Measurements from ENCODE around the gene CDC20. TPM values are rescaled to one million over a fixed set of nuclear protein-coding genes. Genes with fewer than 3 reads are reported as not detected.
"Not testable (repeated sequence)": the region's sequence is repeated elsewhere in the genome, so short reads cannot be mapped to it uniquely, and the experiment has no call there.

Gene CDC20
- total RNA-seq, 1 donor from 2014 or later: 164 TPM

DNA sequence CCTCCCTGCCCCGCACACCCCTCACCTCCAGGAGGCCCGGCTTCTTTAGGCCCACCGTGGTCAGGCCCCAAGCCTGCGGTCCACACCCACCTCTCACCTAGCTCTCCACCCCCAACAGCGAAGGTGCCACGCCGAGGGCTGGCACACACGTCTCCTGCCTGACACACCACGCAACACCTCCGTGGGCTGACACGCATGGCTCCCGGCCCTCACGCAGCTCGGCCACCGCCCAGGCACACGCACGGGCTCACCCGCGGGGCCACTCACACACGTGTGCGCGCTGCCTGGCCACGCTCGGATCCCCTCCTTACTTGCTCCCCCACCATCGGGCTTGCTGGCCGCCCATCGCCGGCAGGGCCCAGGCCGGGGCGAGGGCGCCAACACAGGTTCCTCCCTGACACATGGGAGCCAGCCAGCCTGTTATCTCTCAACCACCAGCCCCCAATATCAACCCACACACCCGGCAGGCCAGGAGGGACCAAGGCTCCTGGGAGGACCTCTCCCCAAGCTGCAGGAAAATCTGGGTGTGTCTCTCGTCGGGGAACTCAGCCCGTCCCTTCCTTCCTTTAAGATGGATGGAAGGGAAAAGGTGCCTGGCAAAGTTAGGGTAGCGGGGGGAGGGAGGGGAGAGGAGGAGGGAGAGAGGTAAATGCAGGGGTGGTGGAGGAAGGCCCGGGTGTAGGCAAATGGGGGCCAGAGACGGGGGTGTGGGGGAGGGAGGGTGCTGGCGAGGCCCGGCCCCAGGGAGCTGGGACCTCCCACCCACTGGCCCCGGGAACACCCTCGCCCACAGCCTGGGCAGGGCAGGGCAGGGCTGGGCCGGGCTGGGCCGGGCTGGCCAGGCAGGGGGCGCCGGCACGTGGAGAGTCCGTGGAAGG is 8.5 kb downstream of the CDC20 start:
- Histone ChIP-seq H3K36me3 (peaks cover 2% of the 10 kb centered on the region), H3K27me3 (no peaks in the 10 kb centered on the region), H4K20me1 (ENCODE audit: low read depth) (peaks cover 13% of the 10 kb centered on the region), H3K4me1 (peaks cover 22% of the 10 kb centered on the region), H3K4me2 (peak overlapping the region; percentile 96), H3K79me2 (ENCODE audit: low read depth) (peaks cover 5% of the 10 kb centered on the region), H3K4me3 (peak overlapping the region; percentile 74), H3K9me3 (ENCODE audit: low read depth) (no peaks in the 10 kb centered on the region), H3K9ac (peak overlapping the region; percentile 70), H3K27ac (no peak overlapping the region), H2AFZ (replicated peaks) (peak overlapping the region; percentile 51), H3F3A (ENCODE audit: low read depth) (peaks cover 28% of the 10 kb centered on the region)
- no peak for TF ChIP-seq EZH2 (IDR thresholded peaks at IDR 0.05)
- no peak for TF ChIP-seq EZH2phosphoT487 (IDR thresholded peaks at IDR 0.05)
- TF ChIP-seq, protein P1, sequence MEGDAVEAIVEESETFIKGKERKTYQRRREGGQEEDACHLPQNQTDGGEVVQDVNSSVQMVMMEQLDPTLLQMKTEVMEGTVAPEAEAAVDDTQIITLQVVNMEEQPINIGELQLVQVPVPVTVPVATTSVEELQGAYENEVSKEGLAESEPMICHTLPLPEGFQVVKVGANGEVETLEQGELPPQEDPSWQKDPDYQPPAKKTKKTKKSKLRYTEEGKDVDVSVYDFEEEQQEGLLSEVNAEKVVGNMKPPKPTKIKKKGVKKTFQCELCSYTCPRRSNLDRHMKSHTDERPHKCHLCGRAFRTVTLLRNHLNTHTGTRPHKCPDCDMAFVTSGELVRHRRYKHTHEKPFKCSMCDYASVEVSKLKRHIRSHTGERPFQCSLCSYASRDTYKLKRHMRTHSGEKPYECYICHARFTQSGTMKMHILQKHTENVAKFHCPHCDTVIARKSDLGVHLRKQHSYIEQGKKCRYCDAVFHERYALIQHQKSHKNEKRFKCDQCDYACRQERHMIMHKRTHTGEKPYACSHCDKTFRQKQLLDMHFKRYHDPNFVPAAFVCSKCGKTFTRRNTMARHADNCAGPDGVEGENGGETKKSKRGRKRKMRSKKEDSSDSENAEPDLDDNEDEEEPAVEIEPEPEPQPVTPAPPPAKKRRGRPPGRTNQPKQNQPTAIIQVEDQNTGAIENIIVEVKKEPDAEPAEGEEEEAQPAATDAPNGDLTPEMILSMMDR (IDR thresholded peaks at IDR 0.05): no peak
- H3K4me3 Mint-ChIP-seq: peak overlapping the region; percentile 81
- peaks cover 22% of the 10 kb centered on the region for H3K36me3 Mint-ChIP-seq
- H3K9me3 Mint-ChIP-seq: no peaks in the 10 kb centered on the region
- H3K27ac Mint-ChIP-seq: no peak overlapping the region
- peak; percentile 45 for DNase-seq (ENCODE audit: low spot score)
- H3K4me1 Mint-ChIP-seq: peaks cover 19% of the 10 kb centered on the region
- peaks cover 4% of the 10 kb centered on the region for H3K27me3 Mint-ChIP-seq (ENCODE audit: insufficient read depth, low read depth)

DNA sequence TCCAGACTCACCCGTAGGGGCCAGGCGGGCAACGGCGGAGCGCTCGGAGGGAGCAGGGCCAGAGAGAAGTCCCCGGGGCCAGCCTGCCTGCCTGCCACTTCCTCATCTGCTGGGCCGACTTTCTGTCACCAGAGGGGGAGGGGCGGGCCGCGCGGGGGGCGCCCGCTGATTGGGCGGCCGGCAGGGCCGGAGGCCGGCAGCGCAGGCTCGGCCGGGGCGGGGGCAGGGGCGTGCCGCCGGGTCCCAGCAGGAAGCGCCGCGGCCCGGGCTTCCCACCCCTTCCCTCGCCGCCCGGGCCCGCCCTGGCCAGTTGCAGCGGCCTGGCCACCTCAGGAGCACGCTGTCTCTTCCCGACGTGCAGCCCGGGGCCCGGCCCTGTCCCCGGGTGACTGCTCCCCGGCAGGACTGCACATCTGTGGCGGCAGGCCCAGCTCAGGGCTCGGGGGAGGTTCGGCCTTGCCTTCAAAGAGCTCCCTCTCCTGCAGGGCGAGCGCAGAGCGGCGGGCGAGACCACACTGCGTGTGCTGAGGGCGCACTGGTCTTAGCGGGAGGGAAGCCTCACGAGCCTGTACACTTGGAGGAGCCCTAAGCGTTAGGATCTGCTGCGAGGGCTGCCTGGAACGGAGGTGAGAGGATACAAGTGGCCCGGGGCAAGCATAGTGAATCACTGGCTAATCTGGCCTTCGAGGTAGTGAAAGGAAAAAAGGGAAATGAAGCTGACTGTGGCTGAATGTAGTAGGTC is 9.3 kb downstream of the CDC20 start, which contains the start of gene ELOVL1:
Gene ELOVL1 (minus strand): TSS at position 108 of the 742 bp plus-strand sequence. CDS start 2,402 bp downstream, outside the sequence.
- no peaks in the 10 kb centered on the region for H3K9me3 Mint-ChIP-seq
- peak within 1 kb of the TSS; percentile 85 for H3K27ac ChIP-seq
- no peaks in the 10 kb centered on the region for H3K27me3 ChIP-seq
- peak within 1 kb of the TSS; percentile 80 for H3K27ac Mint-ChIP-seq
- peaks cover 4% of the 10 kb centered on the region for H3K27me3 Mint-ChIP-seq (ENCODE audit: insufficient read depth, low read depth)
- H3K4me1 ChIP-seq: peaks cover 22% of the 10 kb centered on the region
- peak within 1 kb of the TSS; percentile 70 for H3K9ac ChIP-seq
- H2AFZ ChIP-seq (replicated peaks): peak within 1 kb of the TSS; percentile 51
- H3K36me3 ChIP-seq: no peaks in the 10 kb centered on the region
- TF ChIP-seq EZH2phosphoT487 (IDR thresholded peaks at IDR 0.05) (no peak), EZH2 (IDR thresholded peaks at IDR 0.05) (no peak)
- TF ChIP-seq, protein P1 (IDR thresholded peaks at IDR 0.05): no peak
- peak within 1 kb of the TSS; percentile 85 for H3K4me3 Mint-ChIP-seq
- H3K4me1 Mint-ChIP-seq: peaks cover 17% of the 10 kb centered on the region
- peak; percentile 96 for DNase-seq (ENCODE audit: low spot score)
- peak within 1 kb of the TSS; percentile 96 for H3K4me2 ChIP-seq
- peak within 1 kb of the TSS; percentile 74 for H3K4me3 ChIP-seq
- peaks cover 5% of the 10 kb centered on the region for H3K79me2 ChIP-seq (ENCODE audit: low read depth)
- H4K20me1 ChIP-seq (ENCODE audit: low read depth): peaks cover 6% of the 10 kb centered on the region
- H3K36me3 Mint-ChIP-seq: peaks cover 20% of the 10 kb centered on the region
- no peaks in the 10 kb centered on the region for H3K9me3 ChIP-seq (ENCODE audit: low read depth)
- peaks cover 20% of the 10 kb centered on the region for H3F3A ChIP-seq (ENCODE audit: low read depth)

DNA sequence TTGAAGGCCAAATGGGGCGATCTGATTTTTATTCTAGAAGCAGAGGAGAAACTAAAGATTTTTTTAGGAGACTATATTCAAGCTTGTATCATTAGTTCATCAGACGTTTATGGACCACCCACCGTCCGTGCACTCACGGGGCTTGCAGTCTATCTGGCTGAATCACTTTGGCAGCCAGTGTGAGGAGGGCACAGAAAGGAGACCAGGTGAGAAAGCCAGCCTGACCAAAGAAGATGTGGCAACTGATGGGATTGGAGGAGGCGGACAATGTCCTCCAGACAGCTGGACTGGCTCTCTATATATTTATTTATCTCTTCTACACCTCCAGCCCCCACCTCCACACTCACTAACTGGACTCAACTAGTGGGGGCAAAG is 9.9 kb downstream of the CDC20 start:
- no peaks in the 10 kb centered on the region for H3K9me3 Mint-ChIP-seq
- peaks cover 22% of the 10 kb centered on the region for H3K4me1 ChIP-seq
- peaks cover 4% of the 10 kb centered on the region for H3K27me3 Mint-ChIP-seq (ENCODE audit: insufficient read depth, low read depth)
- peaks cover 14% of the 10 kb centered on the region for H3K4me1 Mint-ChIP-seq
- H4K20me1 ChIP-seq (ENCODE audit: low read depth): peaks cover 6% of the 10 kb centered on the region
- H3K27ac ChIP-seq: peak overlapping the region; percentile 85
- no peaks in the 10 kb centered on the region for H3K9me3 ChIP-seq (ENCODE audit: low read depth)
- H3K27me3 ChIP-seq: no peaks in the 10 kb centered on the region
- H3K27ac Mint-ChIP-seq: peak overlapping the region; percentile 80
- peak overlapping the region; percentile 74 for H3K4me3 ChIP-seq
- peaks cover 19% of the 10 kb centered on the region for H3K36me3 Mint-ChIP-seq
- TF ChIP-seq EZH2 (IDR thresholded peaks at IDR 0.05) (no peak), EZH2phosphoT487 (IDR thresholded peaks at IDR 0.05) (no peak)
- TF ChIP-seq, protein P1 (IDR thresholded peaks at IDR 0.05): no peak
- no peaks in the 10 kb centered on the region for H3K36me3 ChIP-seq
- H3K9ac ChIP-seq: no peak overlapping the region
- H3K4me2 ChIP-seq: peak overlapping the region; percentile 96
- no peak overlapping the region for H2AFZ ChIP-seq (replicated peaks)
- DNase-seq (ENCODE audit: low spot score): no peak
- peaks cover 5% of the 10 kb centered on the region for H3K79me2 ChIP-seq (ENCODE audit: low read depth)
- peaks cover 14% of the 10 kb centered on the region for H3F3A ChIP-seq (ENCODE audit: low read depth)
- peak overlapping the region; percentile 85 for H3K4me3 Mint-ChIP-seq

DNA sequence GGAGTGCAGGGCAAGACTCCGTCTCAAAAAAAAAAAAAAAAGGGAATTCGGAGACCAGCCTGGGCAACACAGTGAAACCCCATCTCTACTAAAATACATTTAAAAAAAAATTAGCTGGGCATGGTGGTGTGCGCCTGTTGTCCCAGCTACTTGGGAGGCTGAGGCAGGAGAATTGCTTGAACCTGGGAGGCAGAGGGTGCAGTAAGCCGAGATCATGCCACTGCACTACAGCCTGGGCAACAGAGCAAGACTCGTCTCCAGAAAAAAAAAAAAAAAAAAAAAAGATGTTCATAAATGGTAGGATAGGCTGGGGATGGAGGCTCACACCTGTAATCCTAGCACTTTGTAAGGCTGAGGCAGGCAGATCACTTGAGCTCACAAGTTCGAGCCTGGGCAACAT is 11.0 kb downstream of the CDC20 start:
- H3K4me2 ChIP-seq; H3K36me3 Mint-ChIP-seq; H3K79me2 ChIP-seq (ENCODE audit: low read depth); H3K4me3 ChIP-seq; H3K27ac Mint-ChIP-seq; H3K9ac ChIP-seq; H3K27ac ChIP-seq; H3K36me3 ChIP-seq; H3K9me3 Mint-ChIP-seq; H2AFZ ChIP-seq (replicated peaks); H3K27me3 ChIP-seq; H3K27me3 Mint-ChIP-seq (ENCODE audit: insufficient read depth, low read depth); H4K20me1 ChIP-seq (ENCODE audit: low read depth); DNase-seq (ENCODE audit: low spot score); H3K9me3 ChIP-seq (ENCODE audit: low read depth); H3K4me3 Mint-ChIP-seq: not testable (repeated sequence)
- peaks cover 14% of the 10 kb centered on the region for H3K4me1 Mint-ChIP-seq
- Histone ChIP-seq H3K4me1 (peaks cover 22% of the 10 kb centered on the region), H3F3A (ENCODE audit: low read depth) (peaks cover 10% of the 10 kb centered on the region)
